GM11168 (cell line): Measurements from ENCODE around the gene LYSMD3.

Source experiments
- in situ Hi-C: fragments of 300-500 bp; cut with MboI; formaldehyde crosslinking; loops from one replicate; pipeline ENCODE4 v1.12.0; 2022; ENCODE audit warnings: low sequenced_read_pairs; ENCODE audit not compliant: unreplicated experiment

The LYSMD3 gene

GRCh38 chr5:90488791-90489190, 40.6 kb downstream of the LYSMD3 start:
- in situ Hi-C loops = no loop called here

DNA sequence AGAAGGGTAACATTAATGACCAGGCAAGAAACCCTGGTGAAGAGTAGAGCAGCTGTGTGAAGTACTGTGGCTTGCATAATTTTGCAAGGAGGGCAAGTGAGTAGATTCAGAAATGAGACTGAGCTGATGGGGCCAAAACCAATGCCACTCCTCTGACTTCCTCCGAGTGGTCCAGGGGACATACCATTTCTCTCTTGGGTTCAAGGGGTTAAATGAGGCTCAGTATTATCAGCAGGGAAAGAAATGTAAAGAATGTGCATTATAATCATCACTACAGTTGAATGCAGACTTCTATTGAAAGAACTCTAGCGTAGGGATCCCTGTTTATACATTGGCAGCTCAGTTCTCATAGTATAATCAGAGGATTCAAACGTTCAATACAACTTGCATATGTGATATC, 44.8 kb downstream of the LYSMD3 start:
- in situ Hi-C loops = no loop called here

- in situ Hi-C loops = no loop called here
These were observed 46.2 kb downstream of the LYSMD3 start for GRCh38 chr5:90483206-90483605.

- in situ Hi-C loops = no loop called here
These were observed 48.7 kb downstream of the LYSMD3 start for GRCh38 chr5:90480699-90481098.

GRCh38 chr5:90479611-90480385, 49.6 kb downstream of the LYSMD3 start:
- in situ Hi-C loops = no loop called here

GRCh38 chr5:90477621-90478215, 51.7 kb downstream of the LYSMD3 start:
- in situ Hi-C loops = no loop called here

DNA sequence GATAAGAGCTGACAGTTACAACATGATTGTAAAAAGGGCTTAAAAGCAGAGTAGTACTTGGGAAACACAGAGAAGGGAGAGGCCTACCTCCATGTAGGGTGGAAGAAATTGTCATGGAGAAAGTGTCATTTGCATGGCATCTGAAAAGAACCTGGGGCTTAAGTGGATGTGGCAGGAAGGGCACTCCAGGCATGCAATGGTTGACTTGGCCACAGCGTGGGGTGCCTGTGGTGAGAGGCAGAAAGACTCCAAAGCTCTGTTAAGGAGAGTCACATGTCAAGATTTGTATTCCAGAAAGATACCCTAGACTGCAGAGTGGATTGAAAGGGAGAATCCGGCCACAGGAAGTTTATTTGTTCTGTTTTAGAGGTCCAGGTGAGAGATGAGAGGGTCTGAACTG, 52.3 kb downstream of the LYSMD3 start:
- in situ Hi-C loops = no loop called here

DNA sequence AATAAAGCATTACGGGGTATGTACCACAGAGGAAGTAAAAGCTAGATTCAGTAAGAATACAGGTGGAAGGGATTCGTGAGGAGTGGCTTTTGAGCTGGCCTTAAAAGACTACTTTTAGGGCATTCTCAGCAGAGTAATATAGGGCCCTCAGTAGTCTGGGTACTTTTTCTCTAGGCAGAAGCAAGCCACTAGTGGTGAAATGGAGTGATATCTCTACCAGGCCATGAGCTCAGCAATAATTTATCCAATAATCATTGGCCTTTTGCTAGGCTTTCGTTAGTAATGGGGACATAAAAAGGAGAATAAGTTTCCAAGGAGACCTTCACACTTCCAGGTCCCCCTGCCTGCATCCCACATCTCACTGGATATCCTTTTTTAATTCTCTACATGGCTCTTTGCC, 53.0 kb downstream of the LYSMD3 start:
- in situ Hi-C loops = no loop called here

DNA sequence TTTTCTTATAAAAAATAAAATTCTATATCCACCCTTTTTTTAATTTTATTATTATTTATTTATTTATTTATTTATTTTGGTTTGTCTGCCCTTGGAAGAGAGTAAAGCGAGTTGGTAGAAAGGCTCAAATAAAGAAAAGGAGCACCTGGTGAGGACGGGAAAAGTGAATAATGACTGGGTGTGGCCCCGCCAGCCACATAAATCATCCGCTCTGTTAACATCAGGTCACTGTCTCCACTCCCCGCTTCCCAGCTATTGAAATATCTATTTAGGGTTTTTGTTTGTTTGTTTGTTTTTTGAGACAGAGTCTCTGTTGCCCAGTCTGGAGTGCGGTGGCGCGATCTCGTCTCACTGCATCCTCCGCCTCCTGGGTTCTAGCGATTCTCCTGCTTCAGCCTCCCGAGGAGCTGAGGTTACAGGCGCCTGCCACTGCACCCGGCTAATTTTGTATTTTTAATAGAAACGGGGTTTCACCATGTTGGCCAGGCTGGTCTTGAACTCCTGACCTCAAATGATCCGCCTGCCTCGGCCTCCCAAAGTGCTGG, 53.9 kb downstream of the LYSMD3 start:
- in situ Hi-C loops = no loop called here

DNA sequence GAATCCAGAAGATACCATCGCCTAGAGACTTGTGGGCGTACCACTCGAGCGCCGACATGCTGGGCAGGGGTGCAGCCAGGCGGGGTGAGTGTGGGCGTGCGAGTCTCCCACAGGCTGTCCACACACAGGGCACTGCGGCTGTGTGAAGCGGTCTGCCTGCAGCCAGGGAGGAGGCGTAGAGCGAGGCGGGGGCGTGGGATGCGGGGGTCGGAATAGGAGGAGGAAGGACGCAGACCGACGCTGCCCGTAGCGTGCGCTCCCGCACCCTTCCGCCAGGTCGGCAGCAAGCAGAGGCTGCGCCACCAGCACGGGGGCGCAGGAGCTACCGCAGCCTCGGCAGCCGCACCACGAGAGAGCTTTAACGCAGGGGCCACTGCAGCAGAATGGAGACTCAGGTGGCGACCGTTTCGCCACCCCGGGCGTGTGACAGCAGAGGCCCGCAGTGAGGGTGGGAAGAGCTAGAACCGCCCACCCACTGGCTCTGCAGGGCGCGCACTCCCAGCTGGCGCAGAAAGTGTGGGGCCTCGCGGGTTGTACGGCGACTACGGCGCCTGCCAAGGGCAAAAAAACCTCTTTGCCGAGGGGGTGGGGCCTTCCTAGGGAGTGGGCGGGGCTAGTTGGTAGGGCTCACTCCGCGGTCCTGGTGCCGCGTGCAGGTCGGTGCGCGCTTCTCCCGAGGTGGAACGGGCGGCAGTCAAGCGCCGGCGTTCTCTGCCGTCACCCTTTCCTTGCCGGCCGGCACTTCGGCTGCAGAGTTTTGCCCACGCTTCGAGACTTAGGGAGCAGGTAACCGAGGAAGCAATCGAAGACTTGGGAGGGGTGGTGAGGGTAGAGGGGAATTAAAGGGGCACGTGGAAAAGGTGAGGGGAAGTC, 54.9 kb downstream of the LYSMD3 start, which contains the start of the genes MBLAC2 and POLR3G:
Gene MBLAC2, minus strand, starts transcription at position 537 of the 873 bp plus-strand sequence. Its CDS starts 479 bp downstream, at position 58.
Gene POLR3G, plus strand, starts transcription at position 630 of the 873 bp plus-strand sequence. CDS start 10,704 bp downstream, outside the sequence.
- in situ Hi-C loops = no loop called here

DNA sequence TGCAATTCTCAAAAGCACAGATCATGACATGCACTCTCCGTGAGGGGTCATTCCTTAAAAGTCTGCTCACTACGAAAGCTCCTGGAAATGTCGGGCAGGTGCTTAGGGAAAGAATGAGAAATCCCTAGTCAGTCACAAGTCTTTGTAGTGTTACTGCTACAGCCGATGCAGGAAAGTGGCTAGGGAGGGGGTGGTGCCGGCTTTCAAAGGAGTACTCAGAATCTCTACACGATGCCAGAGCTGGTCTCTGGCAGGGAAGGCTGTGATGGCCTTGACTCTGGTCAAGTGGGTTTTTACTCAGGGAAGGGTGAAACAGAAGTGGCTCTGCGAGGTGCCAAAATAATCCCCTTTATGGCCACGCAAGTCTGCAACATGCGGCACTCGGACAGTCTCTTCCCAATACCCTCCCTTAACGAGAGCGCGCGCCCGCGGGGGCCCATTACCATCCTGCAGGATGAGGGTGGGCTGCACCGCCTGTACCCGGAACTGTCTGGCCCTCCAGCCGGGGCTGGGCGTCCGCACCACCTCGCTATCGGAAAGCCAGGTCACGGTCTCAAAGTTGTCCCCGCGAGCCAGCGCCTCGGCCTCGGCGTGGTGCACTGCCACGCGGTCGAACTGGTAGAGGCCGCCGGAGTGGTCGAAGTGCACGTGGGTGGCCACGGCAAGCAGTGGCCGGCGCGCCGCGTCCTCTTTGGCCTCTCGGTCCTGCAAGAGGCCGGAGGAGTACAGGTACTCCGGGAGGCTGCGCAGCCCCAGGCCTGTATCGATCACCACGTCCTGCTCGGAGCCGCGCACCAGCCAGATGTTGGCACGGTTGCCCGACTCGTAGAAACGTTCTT, 55.8 kb downstream of the LYSMD3 start:
- in situ Hi-C loops = no loop called here

- in situ Hi-C loops = no loop called here
These were observed 56.5 kb downstream of the LYSMD3 start for GRCh38 chr5:90472783-90473395.
